ENCODE data around the gene ATP4B.

GRCh38 chr13:113601166-113602070, 56.6 kb downstream of the ATP4B start:
- TF ChIP-seq, protein P1, sequence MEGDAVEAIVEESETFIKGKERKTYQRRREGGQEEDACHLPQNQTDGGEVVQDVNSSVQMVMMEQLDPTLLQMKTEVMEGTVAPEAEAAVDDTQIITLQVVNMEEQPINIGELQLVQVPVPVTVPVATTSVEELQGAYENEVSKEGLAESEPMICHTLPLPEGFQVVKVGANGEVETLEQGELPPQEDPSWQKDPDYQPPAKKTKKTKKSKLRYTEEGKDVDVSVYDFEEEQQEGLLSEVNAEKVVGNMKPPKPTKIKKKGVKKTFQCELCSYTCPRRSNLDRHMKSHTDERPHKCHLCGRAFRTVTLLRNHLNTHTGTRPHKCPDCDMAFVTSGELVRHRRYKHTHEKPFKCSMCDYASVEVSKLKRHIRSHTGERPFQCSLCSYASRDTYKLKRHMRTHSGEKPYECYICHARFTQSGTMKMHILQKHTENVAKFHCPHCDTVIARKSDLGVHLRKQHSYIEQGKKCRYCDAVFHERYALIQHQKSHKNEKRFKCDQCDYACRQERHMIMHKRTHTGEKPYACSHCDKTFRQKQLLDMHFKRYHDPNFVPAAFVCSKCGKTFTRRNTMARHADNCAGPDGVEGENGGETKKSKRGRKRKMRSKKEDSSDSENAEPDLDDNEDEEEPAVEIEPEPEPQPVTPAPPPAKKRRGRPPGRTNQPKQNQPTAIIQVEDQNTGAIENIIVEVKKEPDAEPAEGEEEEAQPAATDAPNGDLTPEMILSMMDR (IDR thresholded peaks at IDR 0.05), result no peak
- no peak for TF ChIP-seq POLR2A (IDR thresholded peaks at IDR 0.05)

Measured in prostate gland (tissue), 2 donors.